CD4-positive, alpha-beta T cell treated with Interleukin-10 for 1 hour (primary cell): ENCODE measurements around the gene C22orf23.

Source experiments
- DNase-seq: peaks from one replicate; pipeline ENCODE4 v3.0.0-alpha.2; 2020

The C22orf23 gene

GRCh38 chr22:37896939-37897338, 56.5 kb downstream of the C22orf23 start:
- no peak for DNase-seq

- DNase-seq: peak; percentile 58
Measured at GRCh38 chr22:37896181-37896592, 57.2 kb downstream of the C22orf23 start.

GRCh38 chr22:37894939-37895670, 58.3 kb downstream of the C22orf23 start:
- no peak for DNase-seq

- DNase-seq: no peak
Measured at GRCh38 chr22:37893583-37893983, 59.8 kb downstream of the C22orf23 start.
